GM18511 (cell line): ENCODE measurements around the gene ALDH1B1.

Source experiments
- ATAC-seq: cut with Tn5 transposase; IDR thresholded peaks from one replicate; pipeline ENCODE4 v1.9.1; 2021; ENCODE audit warnings: mild to moderate bottlenecking, moderate library complexity; ENCODE audit not compliant: unreplicated experiment

The ALDH1B1 gene

DNA sequence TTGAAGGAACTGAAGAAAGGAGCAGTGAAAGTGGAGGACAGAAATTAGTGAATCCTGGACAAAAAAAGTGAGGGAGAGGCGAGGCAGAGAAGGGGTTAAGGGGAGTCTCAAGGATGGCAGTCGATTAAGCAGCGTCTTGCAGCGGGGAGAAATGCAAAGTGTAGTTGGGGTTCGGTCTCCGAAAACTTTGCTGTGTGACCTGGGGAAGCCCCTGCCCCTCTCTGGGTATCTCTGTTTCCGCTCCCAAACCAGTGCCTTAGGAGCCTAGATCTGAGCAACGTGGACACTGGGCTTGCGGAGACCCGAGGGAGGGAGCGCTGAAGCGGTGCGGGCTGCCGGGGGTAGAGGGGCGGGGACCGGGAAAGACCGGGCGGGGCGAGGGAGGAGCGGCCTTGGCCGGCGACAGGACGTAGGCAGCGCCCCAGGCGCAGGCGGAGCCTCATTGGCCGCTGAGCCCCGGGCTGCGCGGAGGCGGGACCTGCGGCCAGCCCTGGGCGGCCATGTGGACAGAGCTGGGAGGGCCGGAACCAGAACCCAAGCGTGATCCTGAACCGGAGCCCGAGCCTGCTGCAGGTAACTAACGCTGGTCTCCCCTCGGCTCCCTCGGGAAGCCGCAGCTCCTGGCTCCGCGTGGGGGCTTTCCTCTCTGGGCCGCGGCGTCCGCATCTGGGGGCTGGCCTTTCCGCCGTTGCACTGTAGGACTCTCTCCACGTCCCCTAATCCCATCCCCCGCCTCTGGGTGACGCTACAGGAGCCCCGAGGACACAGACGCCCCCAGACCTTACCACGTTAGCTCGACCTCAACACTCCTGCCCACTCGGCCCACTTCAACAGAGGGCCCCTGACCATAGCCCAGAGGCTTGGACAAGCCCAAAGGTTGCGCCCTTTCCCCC, at the start of gene ALDH1B1:
TSS of gene ALDH1B1 (plus strand) at position 468 of the 893 bp plus-strand sequence. CDS start 3,047 bp downstream, outside the sequence.
- peak; percentile 99 for ATAC-seq

DNA sequence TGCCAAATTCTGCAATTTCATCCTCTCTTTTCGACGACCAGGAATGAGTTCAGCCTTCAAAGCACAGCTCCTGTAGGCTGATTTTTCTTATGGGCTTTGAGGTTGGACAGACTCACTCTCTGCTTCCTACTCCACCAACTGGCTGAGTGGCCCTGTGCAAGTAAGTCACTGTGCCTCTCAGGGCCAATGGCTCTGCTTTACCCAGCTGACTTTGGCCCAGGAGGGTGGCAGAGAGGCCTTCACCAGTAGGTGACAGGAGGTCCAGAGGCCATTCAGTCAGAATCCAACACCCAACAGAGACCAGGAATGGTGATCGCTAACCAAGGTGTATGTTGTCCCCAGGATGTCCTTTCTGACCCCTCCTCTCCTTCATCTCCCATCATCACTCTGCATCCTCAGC, 49.5 kb upstream of the ALDH1B1 start:
- no peak for ATAC-seq

DNA sequence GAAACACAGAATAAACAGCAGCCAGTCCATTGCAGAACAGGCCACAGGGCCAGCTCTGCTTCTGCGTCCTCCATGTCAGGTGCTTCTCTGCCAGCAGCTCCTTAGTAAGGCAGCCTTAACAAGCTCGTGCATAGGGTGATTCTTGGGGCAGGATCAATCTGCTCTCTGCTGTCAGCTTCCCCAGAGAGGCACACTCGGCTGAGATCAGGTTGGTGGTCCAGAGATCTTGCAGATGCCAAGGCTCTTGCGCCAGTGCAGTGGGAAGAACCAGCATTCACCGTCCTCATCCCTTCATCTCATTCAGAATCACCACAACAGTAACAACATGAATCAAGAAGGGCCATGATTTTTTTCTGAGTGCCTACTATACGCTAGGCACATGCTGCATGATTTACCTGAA, 49.0 kb upstream of the ALDH1B1 start:
- no peak for ATAC-seq

DNA sequence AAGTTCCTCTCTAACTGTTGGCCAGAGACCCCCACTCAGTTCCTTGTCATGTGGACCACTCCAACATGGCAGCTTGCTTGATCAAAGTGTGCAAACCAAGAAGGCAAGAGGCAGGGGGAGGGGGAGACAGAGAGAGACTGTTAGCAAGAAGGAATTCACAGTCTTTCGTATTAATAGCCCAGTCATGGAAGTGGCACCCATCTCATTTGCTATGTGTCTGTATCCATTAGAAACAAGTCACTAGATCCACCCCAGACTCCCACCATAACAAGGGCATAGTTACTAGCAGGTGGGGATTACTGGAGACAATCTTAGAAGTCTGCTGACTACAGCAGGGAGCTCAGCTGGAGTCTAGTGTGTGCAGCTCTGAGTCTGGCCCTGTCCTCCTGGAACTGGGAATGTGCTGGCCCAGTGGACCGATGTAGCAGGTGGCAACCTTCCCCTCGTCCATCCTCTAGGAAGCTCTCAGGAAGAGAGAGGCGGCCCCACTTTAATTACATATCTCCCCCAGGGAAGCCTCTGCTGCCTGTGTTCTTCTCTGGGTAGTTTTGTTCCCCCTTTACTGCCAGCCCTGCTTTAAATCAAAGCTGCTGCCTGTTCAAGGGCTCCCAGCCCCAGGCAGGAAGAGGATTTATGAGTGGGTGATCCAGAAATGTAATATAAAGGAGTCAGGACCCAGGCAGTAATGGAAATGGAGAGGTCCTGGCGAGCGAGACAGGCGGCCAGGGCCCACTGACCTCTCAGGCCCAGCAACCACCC, 47.8 kb upstream of the ALDH1B1 start:
- ATAC-seq: no peak

DNA sequence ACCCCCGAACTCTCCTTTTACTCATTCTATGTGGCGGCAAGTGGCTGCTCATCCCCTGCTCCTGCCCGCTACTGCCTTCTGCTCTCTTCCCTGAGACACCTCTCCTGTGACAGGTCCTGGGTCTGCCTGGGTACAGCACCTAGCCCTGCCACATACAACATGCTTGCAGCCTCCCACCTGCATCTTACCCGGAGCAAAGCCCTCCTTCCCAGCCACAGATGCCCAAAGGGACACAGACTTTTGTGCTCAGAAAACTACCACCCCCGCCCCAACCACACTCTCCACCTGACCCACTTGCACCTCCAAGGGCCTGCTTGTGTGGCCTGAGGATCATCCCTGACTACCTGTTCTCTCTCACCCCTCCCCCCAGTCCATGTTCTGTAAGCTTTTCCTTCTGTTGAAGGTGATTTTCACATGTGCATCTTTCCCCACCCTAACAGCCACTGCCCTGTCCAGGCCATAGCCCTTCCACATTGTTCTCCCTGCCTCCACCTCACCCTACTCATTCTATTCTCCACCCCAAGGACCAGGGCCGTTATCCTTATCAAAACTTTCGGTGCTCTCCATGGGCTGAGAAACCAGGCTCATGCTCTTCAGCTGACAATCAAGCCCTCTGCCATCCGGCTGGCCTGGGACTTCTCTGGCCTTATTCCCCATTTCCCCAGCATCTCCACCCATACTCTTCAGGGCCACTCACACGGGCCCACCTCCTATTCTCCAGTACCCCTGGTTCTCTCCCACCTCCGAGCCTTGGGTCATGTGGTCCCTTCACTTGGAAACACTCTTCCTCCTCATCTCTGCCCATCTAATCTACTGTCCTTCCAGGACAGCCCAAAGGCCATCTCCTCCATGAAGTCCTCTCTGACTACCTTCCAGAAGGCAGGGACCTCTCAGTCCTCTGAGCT, 46.4 kb upstream of the ALDH1B1 start:
- ATAC-seq: no peak

DNA sequence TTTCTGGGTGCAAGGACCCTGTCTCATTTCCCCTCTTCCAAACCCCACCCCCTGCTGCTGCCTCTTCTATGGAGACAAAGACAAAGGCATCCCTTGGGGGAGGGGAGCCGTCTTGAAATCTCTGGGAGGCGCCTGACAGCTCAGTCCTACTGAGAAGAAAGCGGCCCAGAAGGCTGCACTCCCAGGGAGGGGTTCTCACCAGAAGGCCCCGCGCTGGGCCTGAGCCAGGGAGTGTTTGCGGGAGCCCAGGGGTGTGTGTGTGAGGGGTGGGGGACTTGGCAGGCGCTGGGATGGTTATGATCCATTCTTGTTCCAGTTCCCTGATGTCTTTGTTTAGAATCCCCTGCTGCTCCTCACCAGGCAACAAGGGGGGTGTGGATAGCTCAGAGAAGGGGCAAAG, 45.7 kb upstream of the ALDH1B1 start:
- ATAC-seq: no peak

DNA sequence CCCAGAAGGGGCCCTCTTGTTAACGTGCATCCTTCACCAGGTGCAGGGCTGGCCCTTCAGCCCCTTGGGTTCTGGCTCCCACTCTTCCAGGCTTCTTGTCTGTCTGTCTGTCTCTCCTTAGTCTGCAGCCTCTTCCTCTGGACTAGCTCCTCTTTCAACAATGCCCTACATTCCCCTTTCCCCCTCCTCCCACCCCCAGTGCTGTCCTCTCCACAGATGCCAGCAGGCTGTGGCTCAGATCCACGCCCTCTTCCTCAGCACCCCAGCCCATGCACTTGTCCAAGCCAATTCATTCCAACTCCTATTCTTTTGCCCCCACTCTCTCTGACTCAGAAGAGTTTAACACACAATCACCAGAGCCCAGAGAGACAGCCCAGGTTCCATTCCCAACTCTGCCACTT, 45.2 kb upstream of the ALDH1B1 start:
- no peak for ATAC-seq

DNA sequence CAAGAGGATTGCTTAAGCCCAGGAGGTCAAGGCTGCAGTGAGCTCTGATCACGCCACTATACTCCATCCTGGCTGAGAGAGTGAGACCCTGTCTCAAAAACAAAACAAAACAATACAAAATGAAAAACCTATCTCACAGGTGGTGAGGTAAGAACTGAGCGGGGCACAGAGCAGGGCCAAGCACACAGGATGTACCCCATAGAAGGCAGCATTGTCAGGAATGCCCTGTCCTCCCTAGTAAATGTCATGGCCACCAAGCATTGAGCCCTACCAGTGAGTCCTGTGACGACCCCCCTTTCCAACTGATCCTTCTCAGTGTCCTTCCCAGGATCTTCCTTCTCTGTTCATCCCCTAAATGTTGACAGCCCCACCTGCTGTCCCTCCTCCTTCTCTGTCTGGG, 44.6 kb upstream of the ALDH1B1 start:
- no peak for ATAC-seq

DNA sequence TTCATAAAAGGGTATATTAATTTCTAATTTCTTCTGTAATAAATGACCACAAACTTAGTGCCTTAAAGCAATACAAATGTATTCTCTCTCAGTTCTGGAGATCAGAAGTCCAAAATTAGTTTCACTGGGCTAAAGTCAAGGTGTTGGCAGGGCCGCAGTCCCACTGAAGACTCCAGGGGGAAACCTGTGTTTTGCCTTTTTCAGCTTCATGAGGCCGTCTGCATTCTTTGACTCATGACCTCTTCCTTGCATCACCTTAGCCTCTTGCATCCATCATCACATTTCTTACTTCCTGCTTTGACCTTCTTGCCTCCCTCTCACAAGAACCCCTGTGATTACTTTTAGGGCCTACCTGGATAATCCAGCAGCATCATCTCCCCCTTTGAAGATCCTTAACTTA, 42.0 kb upstream of the ALDH1B1 start:
- ATAC-seq: no peak

DNA sequence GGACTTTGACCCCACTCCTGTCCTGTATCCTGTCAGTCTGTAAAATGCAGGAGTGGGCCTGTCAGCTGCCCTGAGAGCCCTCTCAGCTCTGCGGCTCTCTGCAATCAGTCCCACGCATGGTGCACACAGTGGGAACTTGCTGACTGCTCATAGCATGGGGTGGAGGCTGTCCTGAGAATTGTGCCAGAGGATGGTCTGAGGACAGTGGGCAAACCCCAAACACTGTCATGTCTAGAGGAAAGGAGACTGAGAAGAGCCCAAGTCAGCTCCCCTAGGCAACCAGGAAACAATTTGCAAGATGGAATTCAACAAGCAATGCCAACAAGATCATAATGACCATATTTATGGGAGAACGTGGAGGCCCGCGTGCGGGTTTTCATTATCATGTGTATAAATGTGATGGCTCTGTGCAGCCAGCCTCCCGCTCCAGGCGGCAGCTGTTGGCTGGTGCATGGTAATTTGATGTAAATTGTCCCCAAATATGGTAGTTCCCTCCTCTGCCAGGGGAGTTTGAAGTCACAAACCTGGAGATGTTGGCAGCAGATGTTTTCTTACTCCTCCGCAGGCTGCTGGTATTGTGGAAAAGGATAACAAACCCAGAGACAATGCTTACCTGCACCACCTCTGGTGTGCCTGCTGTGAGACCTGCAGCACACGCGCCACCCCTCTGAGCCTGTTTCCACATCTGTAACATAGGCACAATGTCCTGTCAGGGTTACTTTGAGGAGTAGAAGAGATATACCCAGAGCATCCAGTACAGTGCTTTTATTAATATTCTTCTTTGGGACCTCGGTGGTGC, 39.8 kb upstream of the ALDH1B1 start:
- no peak for ATAC-seq

DNA sequence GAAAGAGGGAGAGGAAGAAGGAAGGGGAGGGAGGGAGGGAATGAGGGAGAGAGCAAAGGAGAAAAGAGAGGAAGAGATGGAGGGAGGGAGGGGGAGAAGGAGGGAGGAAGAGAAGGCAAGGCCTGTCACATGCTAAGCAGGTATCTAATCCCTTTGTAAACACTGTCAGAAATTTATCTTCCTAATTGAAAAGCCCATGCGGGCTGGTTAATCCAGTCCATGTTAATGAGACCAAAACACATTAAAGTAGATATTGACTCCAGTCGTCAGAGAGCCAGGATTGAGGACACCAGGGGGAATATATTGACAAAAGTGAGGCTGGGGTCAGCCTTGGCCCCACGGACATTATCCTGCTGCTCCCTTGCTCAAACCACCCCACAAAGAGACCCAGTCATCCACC, 37.4 kb upstream of the ALDH1B1 start:
- no peak for ATAC-seq

DNA sequence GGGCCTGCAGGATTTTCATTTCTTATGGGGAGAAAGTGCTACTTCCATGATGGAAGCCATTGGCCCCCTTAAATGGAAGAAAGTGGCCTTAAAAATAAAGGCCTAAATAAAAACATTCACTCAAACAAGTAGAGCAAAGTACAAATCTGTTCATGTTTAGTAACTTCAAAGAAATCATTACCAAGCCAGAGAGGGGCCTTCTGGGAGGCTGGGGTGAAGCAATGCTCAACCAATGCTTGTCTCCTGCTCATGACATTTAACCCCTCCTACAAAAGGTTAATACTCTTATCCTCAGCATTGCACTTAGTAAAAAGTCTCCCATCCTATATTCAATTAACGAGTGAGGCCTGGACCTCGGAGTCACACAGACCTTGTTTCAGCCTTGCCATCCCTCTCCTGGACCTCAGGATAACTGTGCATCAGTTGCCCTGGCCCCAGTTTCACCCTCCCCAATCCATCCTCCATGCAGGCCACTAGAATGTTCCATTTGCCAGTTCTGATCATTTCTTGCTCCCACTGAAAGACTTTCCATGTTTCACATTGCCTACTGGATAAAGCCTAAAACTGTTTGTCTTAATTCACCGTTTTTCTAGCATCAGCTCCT, 36.9 kb upstream of the ALDH1B1 start:
- ATAC-seq: no peak

DNA sequence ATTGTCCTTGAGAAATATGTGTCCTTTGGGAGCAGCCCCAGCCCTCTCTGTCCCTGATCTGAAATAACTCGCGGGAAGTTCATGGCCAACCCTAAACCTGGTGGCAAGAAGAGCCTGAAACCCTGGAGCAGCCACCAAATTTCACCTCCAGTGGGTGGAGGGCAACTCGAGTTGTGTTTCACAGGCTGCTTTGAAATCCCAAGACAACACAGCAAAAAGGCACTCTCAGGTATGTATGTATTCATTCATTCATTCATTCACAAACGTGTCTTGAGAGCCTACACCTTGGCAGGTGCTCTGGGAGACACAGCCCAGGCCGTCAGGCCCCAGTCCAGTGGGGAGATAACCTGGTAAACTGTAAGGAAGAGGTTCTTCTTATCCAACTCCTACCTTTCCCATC, 35.7 kb upstream of the ALDH1B1 start:
- ATAC-seq: no peak

DNA sequence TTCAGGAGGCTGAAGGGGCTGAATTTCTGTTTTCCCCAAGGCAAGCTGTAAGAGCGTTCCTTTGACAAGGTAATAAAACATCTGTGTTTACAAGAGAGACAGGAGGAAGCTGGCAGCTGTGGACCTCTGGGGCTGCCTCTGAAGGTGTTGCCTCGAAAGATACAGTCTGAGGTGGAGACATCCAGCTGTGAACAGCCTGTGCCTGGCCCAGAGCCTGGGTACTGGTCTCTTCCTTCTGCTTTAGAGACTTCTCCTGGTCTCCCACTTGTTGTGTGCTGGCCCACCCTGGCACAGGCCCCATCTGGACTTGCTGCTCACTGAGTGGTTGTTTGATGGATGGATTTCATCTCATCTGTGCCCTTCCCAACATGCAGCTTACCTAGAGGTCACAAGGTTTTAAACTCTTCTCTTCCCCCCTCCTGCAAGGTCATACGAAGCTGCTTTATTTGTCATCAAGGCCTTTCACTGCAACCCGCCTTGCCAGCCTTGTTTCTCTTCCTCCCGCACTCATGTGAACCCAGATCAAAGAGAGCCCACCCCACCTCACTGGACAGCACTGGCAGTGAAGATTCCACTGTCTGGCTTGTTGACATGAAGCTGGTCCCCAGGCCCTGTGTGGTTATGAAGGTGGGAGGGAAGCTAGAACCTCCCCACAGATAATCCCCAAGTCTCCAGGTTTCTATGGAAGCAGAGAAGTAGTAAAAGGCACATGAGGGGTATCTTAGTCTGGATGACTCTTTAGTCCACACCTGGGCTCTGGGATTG, 35.0 kb upstream of the ALDH1B1 start:
- no peak for ATAC-seq

DNA sequence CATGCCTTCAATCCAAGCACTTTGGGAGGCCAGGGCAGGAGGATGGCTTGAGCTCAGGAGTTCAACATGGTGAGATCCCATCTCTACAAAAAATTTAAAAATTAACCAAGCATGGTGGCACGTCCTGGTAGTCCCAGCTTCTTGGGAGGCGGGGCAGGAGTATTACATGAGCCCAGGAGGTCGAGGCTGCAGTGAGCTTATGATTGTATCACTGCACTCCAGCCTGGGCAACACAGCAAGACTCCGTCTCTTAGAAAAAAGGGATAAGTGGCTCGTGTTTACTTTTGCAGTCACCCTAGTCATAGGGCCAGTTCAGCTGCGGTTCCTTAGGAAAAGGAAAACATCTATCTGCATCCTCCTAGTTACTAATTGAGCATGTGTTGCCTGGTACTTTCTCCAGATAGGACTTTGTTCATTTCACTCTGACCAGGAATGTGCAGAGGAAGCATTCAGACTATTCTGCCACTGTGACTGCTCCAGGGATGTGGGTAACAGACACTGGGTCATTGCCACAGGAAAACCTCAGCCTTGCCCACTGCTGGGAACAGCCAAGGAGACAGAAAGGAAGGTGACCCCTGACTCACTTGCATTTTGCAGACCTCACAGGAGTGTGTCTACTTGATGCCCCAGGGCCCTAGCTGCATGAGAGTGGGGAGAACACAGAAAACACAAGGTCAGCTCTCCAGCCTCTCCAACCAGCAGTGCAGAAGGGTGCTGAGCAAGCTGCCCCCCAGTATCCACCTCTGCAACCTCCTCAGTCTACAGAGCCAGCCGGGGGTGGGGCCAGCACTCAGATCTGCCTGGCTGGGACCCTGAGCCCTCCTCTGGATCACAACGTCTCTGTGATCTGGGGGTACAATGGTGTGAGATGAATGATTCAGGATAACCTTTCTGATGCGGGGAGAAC, 33.9 kb upstream of the ALDH1B1 start:
- ATAC-seq: no peak

DNA sequence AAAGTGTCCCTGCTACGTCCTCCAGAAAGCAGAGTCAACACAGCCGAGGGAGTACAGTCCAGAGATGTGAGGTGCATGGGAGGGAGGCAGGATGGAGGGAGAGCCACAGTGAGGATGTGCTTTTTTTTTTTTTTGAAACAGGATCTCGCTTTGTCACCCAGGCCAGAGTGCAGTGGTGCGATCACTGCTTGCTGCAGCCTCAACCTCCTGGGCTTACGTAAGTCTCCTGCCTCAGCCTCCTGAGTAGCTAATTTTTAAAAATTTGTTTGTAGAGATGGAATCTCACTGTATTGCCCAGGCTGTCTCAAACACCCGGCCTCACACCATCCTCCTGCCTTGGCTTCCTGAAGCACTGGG, 33.2 kb upstream of the ALDH1B1 start:
- no peak for ATAC-seq

DNA sequence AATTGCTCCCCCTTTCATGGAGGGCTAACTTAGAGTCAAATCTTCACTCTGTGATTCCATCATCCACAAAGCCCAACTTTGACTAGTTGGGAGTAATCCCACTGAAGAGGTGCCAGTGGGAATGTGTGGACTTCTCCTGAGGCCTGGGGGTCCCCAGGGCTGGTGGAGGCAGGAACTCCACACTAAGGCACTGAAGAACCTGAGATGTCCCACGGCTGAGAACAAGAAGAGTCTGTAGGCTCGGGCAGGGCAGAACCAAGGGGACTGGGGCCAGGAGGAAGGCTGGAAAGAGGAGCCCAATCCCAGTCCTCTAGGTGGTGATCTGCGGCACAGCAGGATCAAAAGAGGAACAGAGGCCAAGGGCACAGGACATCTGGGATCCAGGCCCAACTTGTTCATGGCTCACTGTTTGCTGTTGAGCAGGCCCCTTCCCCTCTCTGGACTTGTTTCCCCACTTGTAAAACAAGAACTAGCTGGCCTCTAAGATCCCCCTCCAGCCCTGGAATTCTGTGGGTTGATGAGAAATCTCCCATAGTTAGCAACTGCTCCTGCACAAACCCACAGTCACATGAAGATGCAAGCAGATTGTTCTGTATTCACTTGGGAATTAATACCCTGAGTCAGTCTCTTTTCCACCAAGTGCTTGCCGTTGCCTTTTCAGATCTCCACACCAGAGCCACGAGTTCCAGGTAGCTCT, 32.7 kb upstream of the ALDH1B1 start:
- ATAC-seq: no peak
